Activated T-cell treated with anti-CD3 and anti-CD28 coated beads, Interleukin-2, amount 50 U/mL, for 72 hours (primary cell): ENCODE data around the gene CCNF. TPM values are rescaled to one million over a fixed set of nuclear protein-coding genes. Genes with fewer than 3 reads are reported as not detected.

ENCODE experiments used
- ATAC-seq, 2 donors: fragments of 150-1000 bp; cut with Tn5 transposase; replicated peaks in 1 of 2; 2 replicates each; pipeline ENCODE4 v1.10.0; 2021; ENCODE audit warnings: moderate library complexity in 2 of 2, mild to moderate bottlenecking in 1 of 2
- DNase-seq, 2 donors: peaks; one replicate each; pipeline ENCODE4 v3.0.0; 2021 to 2022; ENCODE audit warnings: mixed read lengths in 1 of 2
- H3K27ac Mint-ChIP-seq: one replicate; pipeline ENCODE4 v1.8.0; 2022; ENCODE audit warnings: mild to moderate bottlenecking, moderate library complexity, mixed read lengths
- H3K27me3 Mint-ChIP-seq: one replicate; pipeline ENCODE4 v1.8.0; 2022; ENCODE audit warnings: low read depth, mixed read lengths
- H3K36me3 Mint-ChIP-seq, 2 donors: one replicate each; pipeline ENCODE4 v1.8.0; 2022; ENCODE audit warnings: mixed read lengths in 2 of 2, mild to moderate bottlenecking in 1 of 2; ENCODE audit not compliant: insufficient read depth in 2 of 2
- H3K4me1 Mint-ChIP-seq: one replicate; pipeline ENCODE4 v1.8.0; 2022; ENCODE audit warnings: low read depth, mixed read lengths
- H3K4me3 Mint-ChIP-seq, 2 donors: one replicate each; pipeline ENCODE4 v1.8.0; 2022; ENCODE audit warnings: mild to moderate bottlenecking in 2 of 2, mixed read lengths in 2 of 2, moderate library complexity in 2 of 2
- H3K9me3 Mint-ChIP-seq, 2 donors: one replicate each; pipeline ENCODE4 v1.8.0; 2022; ENCODE audit warnings: mixed read lengths in 2 of 2
- total RNA-seq, 2 donors: library from RNA; stranded (reverse); gene quantifications; one replicate each; pipeline ENCODE4 v1.2.3, GENCODE V29; 2022

The CCNF gene
- total RNA-seq, 2 donors from 2014 or later: 49.2 to 68.6 TPM

GRCh38 chr16:2501946-2502895, 73.0 kb downstream of the CCNF start:
- Mint-ChIP-seq H3K4me3 (no peak overlapping the region), H3K4me1 (no peaks in the 10 kb centered on the region), H3K36me3 (no peaks in the 10 kb centered on the region), H3K27me3 (no peaks in the 10 kb centered on the region), H3K9me3 (no peaks in the 10 kb centered on the region), H3K27ac (no peak overlapping the region)
- DNase-seq (no peak), ATAC-seq (no peak)

- Mint-ChIP-seq H3K27me3 (no peaks in the 10 kb centered on the region), H3K9me3 (no peaks in the 10 kb centered on the region), H3K36me3 (no peaks in the 10 kb centered on the region), H3K4me1 (peaks cover 13% of the 10 kb centered on the region), H3K4me3 (no peak overlapping the region), H3K27ac (no peak overlapping the region)
- DNase-seq (no peak), ATAC-seq (no peak)
These were observed 76.4 kb downstream of the CCNF start for GRCh38 chr16:2505695-2506094.

GRCh38 chr16:2507052-2507659, 77.9 kb downstream of the CCNF start:
- Mint-ChIP-seq H3K36me3 (no peaks in the 10 kb centered on the region), H3K4me1 (peaks cover 14% of the 10 kb centered on the region), H3K27me3 (no peaks in the 10 kb centered on the region), H3K27ac (no peak overlapping the region), H3K9me3 (no peaks in the 10 kb centered on the region), H3K4me3 (no peak overlapping the region)
- ATAC-seq (peak in 1 of 2 donors; percentile 35), DNase-seq (no peak)

- Mint-ChIP-seq H3K9me3 (no peaks in the 10 kb centered on the region), H3K36me3 (no peaks in the 10 kb centered on the region), H3K4me3 (no peak overlapping the region), H3K4me1 (peaks cover 19% of the 10 kb centered on the region), H3K27ac (no peak overlapping the region), H3K27me3 (no peaks in the 10 kb centered on the region)
- DNase-seq: no peak
- ATAC-seq: no peak
These were observed 78.4 kb downstream of the CCNF start for GRCh38 chr16:2507665-2508064.

Other genes with a start within 250 kb of the CCNF start
- gene CASKIN1, start 232.8 kb upstream of the CCNF start, total RNA-seq: 1 to 10 TPM in 1 of 2 donors, under 1 TPM in 1; 0.89 to 2.1 TPM
- 10 to 100 TPM; 54.9 to 65.6 TPM for gene MLST8, start 224.0 kb upstream of the CCNF start, total RNA-seq
- gene BRICD5, start 218.6 kb upstream of the CCNF start, total RNA-seq: 10 to 100 TPM; 12.8 to 14.4 TPM
- 10 to 100 TPM; 12.1 to 12.6 TPM for gene PGP, start 214.6 kb upstream of the CCNF start, total RNA-seq
- 10 to 100 TPM; 22.1 to 24.3 TPM for gene E4F1, start 205.9 kb upstream of the CCNF start, total RNA-seq
- 1 to 10 TPM; 1.1 TPM for gene DNASE1L2, start 193.0 kb upstream of the CCNF start, total RNA-seq
- gene ECI1, start 177.9 kb upstream of the CCNF start, total RNA-seq: 100 to 1,000 TPM; 101 to 102 TPM
- 100 to 1,000 TPM; 336 to 361 TPM for gene RNPS1, start 161.3 kb upstream of the CCNF start, total RNA-seq
- 10 to 100 TPM; 13.7 to 14.6 TPM for gene ABCA3, start 88.7 kb upstream of the CCNF start, total RNA-seq
- 10 to 100 TPM; 23.0 to 32.7 TPM for gene TEDC2, start 30.7 kb downstream of the CCNF start, total RNA-seq
- gene NTN3, start 41.9 kb downstream of the CCNF start, total RNA-seq: not detected
- 10 to 100 TPM; 13.6 to 20.4 TPM for gene TBC1D24, start 45.7 kb downstream of the CCNF start, total RNA-seq
- 10 to 100 TPM; 94.2 to 94.8 TPM for gene ATP6V0C, start 84.5 kb downstream of the CCNF start, total RNA-seq
- gene AMDHD2, start 90.9 kb downstream of the CCNF start, total RNA-seq: 10 to 100 TPM; 28.2 to 33.8 TPM
- gene CEMP1, start 102.0 kb downstream of the CCNF start, total RNA-seq: under 1 TPM in 1 of 2 donors, not detected in 1; 0.30 TPM
- gene PDPK1, start 108.6 kb downstream of the CCNF start, total RNA-seq: 10 to 100 TPM; 53.0 to 53.8 TPM